ENCODE data around the gene HCFC1R1.

DNA sequence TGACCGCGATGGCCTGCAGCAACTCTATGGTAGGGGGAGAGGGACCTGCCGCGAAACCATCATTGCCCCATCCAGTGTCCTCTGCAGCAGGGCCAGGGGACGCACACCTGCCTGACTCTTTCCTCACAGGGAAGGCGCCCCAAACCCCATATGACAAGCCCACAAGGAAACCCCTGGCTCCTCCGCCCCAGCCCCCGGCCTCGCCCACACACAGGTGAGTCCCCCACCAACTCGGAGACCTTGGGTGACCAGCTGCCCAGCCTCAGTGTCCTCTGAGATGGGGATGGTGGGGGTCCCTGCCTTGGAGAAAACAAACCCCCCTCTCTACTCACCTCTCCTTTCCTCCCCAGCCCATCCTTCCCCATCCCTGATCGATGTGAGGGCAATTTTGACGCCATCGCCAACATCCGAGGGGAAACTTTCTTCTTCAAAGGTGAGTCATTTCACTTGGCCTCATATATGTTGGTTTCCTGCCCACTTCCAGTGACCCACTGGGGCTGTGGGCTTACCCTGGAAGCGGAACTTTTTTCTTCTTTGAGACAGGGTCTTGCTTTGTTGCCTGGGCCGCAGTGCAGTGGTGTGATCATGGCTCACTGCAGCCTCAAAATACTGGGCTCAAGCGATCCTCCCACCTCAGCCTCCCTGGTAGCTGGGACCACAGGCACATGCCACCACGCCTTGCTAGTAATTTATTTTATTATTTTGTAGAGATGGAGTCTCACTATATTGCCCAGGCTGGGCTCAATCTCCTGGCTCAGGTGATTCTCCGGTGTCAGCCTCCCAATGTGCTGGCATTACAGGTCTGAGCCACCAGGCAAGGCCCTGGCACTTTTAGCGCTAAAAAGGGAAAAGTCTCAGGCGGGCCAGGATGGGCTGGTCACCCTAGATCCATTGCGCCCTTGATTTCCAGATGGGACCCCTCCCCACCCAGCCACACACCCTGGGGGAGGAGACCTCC is 33.7 kb upstream of the HCFC1R1 start:
- TF ChIP-seq EZH2 (IDR thresholded peaks at IDR 0.05; ENCODE audit: borderline replicate concordance, low read length): no peak
- TF ChIP-seq CTCF (IDR thresholded peaks at IDR 0.05; ENCODE audit: low read length): no peak

Data from OCI-LY1 (cell line).